ENCODE results near the gene ADGRA3. TPM values are rescaled to one million over a fixed set of nuclear protein-coding genes. Genes with fewer than 3 reads are reported as not detected.

Gene ADGRA3
- total and polyA plus RNA-seq, 5 donors from 2014 or later = 0.20 to 2.1 TPM; not detected in 3

DNA sequence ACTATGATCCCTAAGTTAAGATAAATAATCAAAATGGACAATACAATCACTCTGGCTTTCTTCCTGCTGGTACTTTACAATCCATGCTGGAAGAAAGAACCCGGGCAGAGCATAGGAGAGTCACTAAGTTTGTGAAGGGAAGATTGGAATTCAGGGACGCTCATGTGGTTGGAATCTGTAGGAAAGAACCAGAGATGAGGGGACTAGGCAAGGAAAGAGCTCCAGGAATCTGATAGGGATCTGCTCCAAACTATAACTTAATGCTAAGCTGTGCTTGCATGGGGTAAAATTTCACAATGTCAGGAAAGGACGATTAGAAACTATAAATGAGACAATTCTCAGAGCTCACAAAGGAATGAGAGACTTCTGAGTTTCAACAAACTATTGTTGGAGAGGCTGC is 167.5 kb downstream of the ADGRA3 start:
- ATAC-seq (ENCODE audit: low read depth in 2 of 2) = no peak
- Mint-ChIP-seq H3K36me3 (no peaks in the 10 kb centered on the region), H3K27me3 (no peaks in the 10 kb centered on the region), H3K4me3 (no peak overlapping the region), H3K9me3 (peaks cover 4 to 10% (median 7%) of the 10 kb centered on the region in 7 donors), H3K4me1 (no peaks in the 10 kb centered on the region), H3K27ac (no peak overlapping the region)
- Histone ChIP-seq H3K4me3 (ENCODE audit: low read depth, low read length) (no peak overlapping the region), H3K9me3 (ENCODE audit: control insufficient read depth in 2 of 2, low read length in 2 of 2) (peaks cover 0 to 5% of the 10 kb centered on the region in 2 experiments), H3K27me3 (ENCODE audit: control insufficient read depth, insufficient read depth, low read length) (no peaks in the 10 kb centered on the region), H3K36me3 (ENCODE audit: control insufficient read depth, insufficient read depth, low read length) (no peaks in the 10 kb centered on the region), H3K27ac (ENCODE audit: insufficient read depth, low read length, poor library complexity, severe bottlenecking) (no peak overlapping the region), H3K4me1 (ENCODE audit: control insufficient read depth, insufficient read depth, low read length, poor library complexity, severe bottlenecking) (no peaks in the 10 kb centered on the region)
- no peak for DNase-seq

DNA sequence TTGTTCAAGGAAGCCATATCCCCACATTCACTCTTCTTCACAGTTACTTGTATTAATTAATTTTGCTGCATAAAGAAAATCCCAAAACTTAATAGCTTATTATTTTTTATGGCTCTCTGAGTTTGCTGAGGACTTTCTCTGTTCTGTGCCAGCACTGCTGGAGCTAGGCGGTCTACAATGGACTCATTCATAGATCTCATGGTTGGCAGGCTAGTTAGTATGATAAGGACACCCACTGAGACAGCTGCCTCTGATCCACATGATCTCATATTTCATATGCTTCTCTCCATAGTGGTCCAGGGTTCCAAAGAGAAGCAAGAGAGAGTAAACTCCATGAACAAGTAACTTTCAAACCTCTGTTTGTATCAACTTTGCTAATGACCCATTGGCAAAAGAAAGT is 170.2 kb downstream of the ADGRA3 start:
- Mint-ChIP-seq H3K4me1 (no peaks in the 10 kb centered on the region), H3K36me3 (no peaks in the 10 kb centered on the region), H3K9me3 (peaks cover 0 to 10% (median 6%) of the 10 kb centered on the region in 7 donors), H3K4me3 (no peak overlapping the region), H3K27ac (no peak overlapping the region), H3K27me3 (no peaks in the 10 kb centered on the region)
- Histone ChIP-seq H3K27me3 (ENCODE audit: control insufficient read depth, insufficient read depth, low read length) (no peaks in the 10 kb centered on the region), H3K9me3 (ENCODE audit: control insufficient read depth in 2 of 2, low read length in 2 of 2) (peaks cover 0 to 2% of the 10 kb centered on the region in 2 experiments), H3K27ac (ENCODE audit: insufficient read depth, low read length, poor library complexity, severe bottlenecking) (no peak overlapping the region), H3K4me3 (ENCODE audit: low read depth, low read length) (no peak overlapping the region), H3K4me1 (ENCODE audit: control insufficient read depth, insufficient read depth, low read length, poor library complexity, severe bottlenecking) (no peaks in the 10 kb centered on the region), H3K36me3 (ENCODE audit: control insufficient read depth, insufficient read depth, low read length) (no peaks in the 10 kb centered on the region)
- DNase-seq = no peak
- no peak for ATAC-seq (ENCODE audit: low read depth in 2 of 2)

DNA sequence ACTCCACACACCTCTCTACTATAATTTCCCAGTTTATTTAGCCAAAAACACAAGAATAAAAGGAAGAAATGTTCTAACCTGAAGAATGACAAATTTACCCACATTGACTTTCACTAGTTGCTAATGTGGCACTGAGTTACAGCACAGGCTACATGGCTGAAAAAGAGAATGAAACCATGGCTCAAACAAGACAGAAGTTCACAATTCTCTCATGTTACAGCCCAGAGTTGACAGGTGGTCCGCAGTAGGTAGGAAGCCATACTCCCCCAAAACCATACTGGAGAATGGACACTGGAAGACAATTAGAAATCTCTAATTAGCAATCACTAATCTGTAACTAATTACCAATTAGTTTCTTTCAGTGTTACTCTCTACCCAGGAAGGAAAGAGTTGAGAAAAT is 170.8 kb downstream of the ADGRA3 start:
- no peak for ATAC-seq (ENCODE audit: low read depth in 2 of 2)
- H3K9me3 ChIP-seq (ENCODE audit: control insufficient read depth in 2 of 2, low read length in 2 of 2) = peaks cover 0 to 2% of the 10 kb centered on the region in 2 experiments
- no peaks in the 10 kb centered on the region for H3K27me3 ChIP-seq (ENCODE audit: control insufficient read depth, insufficient read depth, low read length)
- no peak overlapping the region for H3K4me3 Mint-ChIP-seq
- no peak overlapping the region for H3K27ac ChIP-seq (ENCODE audit: insufficient read depth, low read length, poor library complexity, severe bottlenecking)
- H3K9me3 Mint-ChIP-seq = peaks cover 0 to 10% (median 6%) of the 10 kb centered on the region in 7 donors
- no peaks in the 10 kb centered on the region for H3K4me1 Mint-ChIP-seq
- H3K36me3 Mint-ChIP-seq = no peaks in the 10 kb centered on the region
- H3K27me3 Mint-ChIP-seq = no peaks in the 10 kb centered on the region
- no peak overlapping the region for H3K27ac Mint-ChIP-seq
- no peak for DNase-seq
- no peak overlapping the region for H3K4me3 ChIP-seq (ENCODE audit: low read depth, low read length)
- no peaks in the 10 kb centered on the region for H3K4me1 ChIP-seq (ENCODE audit: control insufficient read depth, insufficient read depth, low read length, poor library complexity, severe bottlenecking)
- H3K36me3 ChIP-seq (ENCODE audit: control insufficient read depth, insufficient read depth, low read length) = no peaks in the 10 kb centered on the region

DNA sequence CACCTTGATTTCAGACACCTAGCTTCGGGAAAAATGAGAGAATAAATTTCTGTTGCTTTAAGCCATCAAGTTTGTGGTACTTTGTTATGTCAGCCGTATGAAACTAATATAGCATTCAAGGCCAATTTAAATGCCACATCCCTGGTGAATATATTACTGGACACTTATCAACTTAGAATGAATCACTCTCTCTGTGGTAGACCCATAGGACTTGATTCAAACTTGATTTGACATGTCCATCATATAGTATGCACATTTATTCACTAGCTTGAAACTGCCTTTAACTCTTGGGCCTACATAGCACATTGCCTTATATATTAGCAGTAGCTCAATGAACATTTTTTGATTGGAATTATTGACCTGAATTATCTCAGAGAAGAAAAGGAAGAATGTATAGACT is 172.3 kb downstream of the ADGRA3 start:
- Histone ChIP-seq H3K9me3 (ENCODE audit: control insufficient read depth in 2 of 2, low read length in 2 of 2) (peaks cover 0 to 2% of the 10 kb centered on the region in 2 experiments), H3K27me3 (ENCODE audit: control insufficient read depth, insufficient read depth, low read length) (no peaks in the 10 kb centered on the region), H3K4me3 (ENCODE audit: low read depth, low read length) (no peak overlapping the region), H3K4me1 (ENCODE audit: control insufficient read depth, insufficient read depth, low read length, poor library complexity, severe bottlenecking) (no peaks in the 10 kb centered on the region), H3K36me3 (ENCODE audit: control insufficient read depth, insufficient read depth, low read length) (no peaks in the 10 kb centered on the region), H3K27ac (ENCODE audit: insufficient read depth, low read length, poor library complexity, severe bottlenecking) (no peak overlapping the region)
- ATAC-seq (ENCODE audit: low read depth in 2 of 2) (no peak), DNase-seq (no peak)
- Mint-ChIP-seq H3K4me1 (no peaks in the 10 kb centered on the region), H3K36me3 (no peaks in the 10 kb centered on the region), H3K4me3 (no peak overlapping the region), H3K27me3 (no peaks in the 10 kb centered on the region), H3K9me3 (peaks cover 0 to 13% (median 7%) of the 10 kb centered on the region in 7 donors), H3K27ac (no peak overlapping the region)

DNA sequence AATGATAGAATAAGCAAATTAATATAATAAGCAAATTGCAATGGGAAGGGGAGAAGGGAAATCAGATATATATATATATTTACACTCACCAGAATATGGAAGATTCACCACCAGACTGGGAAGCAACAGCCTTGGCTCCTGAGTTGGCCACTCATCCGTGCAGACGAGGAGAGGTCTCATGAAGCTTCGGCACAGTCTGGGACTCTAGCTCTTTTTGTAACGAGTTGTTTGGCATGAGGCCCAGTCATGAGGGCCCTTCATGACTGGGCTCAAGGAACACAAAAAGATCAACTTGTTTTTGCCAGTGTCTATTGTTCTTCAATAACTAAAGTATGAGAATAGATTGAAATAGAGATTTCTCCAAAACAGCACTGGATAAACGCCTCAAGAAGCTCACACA is 176.4 kb downstream of the ADGRA3 start:
- Histone ChIP-seq H3K27me3 (ENCODE audit: control insufficient read depth, insufficient read depth, low read length) (no peaks in the 10 kb centered on the region), H3K27ac (ENCODE audit: insufficient read depth, low read length, poor library complexity, severe bottlenecking) (no peak overlapping the region), H3K4me1 (ENCODE audit: control insufficient read depth, insufficient read depth, low read length, poor library complexity, severe bottlenecking) (no peaks in the 10 kb centered on the region), H3K36me3 (ENCODE audit: control insufficient read depth, insufficient read depth, low read length) (no peaks in the 10 kb centered on the region), H3K4me3 (ENCODE audit: low read depth, low read length) (no peak overlapping the region), H3K9me3 (ENCODE audit: control insufficient read depth in 2 of 2, low read length in 2 of 2) (peaks cover 0 to 2% of the 10 kb centered on the region in 2 experiments)
- Mint-ChIP-seq H3K4me1 (no peaks in the 10 kb centered on the region), H3K9me3 (peaks cover 0 to 15% (median 4%) of the 10 kb centered on the region in 7 donors), H3K36me3 (no peaks in the 10 kb centered on the region), H3K27me3 (no peaks in the 10 kb centered on the region), H3K4me3 (no peak overlapping the region), H3K27ac (no peak overlapping the region)
- DNase-seq (no peak), ATAC-seq (ENCODE audit: low read depth in 2 of 2) (no peak)

DNA sequence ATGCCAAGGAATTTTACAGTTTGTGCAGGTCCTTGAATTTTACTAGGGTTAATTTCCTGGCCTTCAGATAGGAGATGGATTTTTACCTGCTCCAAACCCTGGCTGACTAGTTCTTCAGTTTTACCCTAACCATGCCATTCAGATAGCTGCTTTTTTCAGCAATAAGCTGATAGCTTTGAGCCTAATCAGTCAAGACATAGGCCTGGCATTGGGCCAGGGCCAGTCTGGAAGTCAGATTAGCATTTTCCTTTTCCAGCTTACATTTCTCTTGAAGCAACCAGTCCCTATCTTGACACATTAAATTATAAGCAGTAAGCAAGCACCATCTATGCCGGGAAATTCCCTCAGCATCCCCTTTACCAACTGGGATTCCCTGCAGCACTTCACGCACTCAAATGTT is 177.1 kb downstream of the ADGRA3 start:
- Histone ChIP-seq H3K27me3 (ENCODE audit: control insufficient read depth, insufficient read depth, low read length) (no peaks in the 10 kb centered on the region), H3K4me1 (ENCODE audit: control insufficient read depth, insufficient read depth, low read length, poor library complexity, severe bottlenecking) (no peaks in the 10 kb centered on the region), H3K9me3 (ENCODE audit: control insufficient read depth in 2 of 2, low read length in 2 of 2) (peaks cover 0 to 2% of the 10 kb centered on the region in 2 experiments), H3K27ac (ENCODE audit: insufficient read depth, low read length, poor library complexity, severe bottlenecking) (no peak overlapping the region), H3K4me3 (ENCODE audit: low read depth, low read length) (no peak overlapping the region), H3K36me3 (ENCODE audit: control insufficient read depth, insufficient read depth, low read length) (no peaks in the 10 kb centered on the region)
- Mint-ChIP-seq H3K36me3 (no peaks in the 10 kb centered on the region), H3K27ac (no peak overlapping the region), H3K4me3 (no peak overlapping the region), H3K27me3 (no peaks in the 10 kb centered on the region), H3K9me3 (peaks cover 0 to 15% (median 4%) of the 10 kb centered on the region in 7 donors), H3K4me1 (no peaks in the 10 kb centered on the region)
- no peak for ATAC-seq (ENCODE audit: low read depth in 2 of 2)
- DNase-seq = no peak

Other genes with a start within 250 kb of the ADGRA3 start
- not detected for gene GBA3, start 176.9 kb upstream of the ADGRA3 start, total RNA-seq
- not detected for gene GBA3, start 176.9 kb upstream of the ADGRA3 start, polyA plus RNA-seq